Panc1 (cell line): Measurements from ENCODE around the gene CCDC54. TPM values are rescaled to one million over a fixed set of nuclear protein-coding genes. Genes with fewer than 3 reads are reported as not detected.

Experiments
- ATAC-seq: fragments of 200-7000 bp; cut with Tn5 transposase; 2 replicates; pipeline ENCODE4 v1.9.1; 2020; ENCODE audit warnings: mild to moderate bottlenecking, moderate library complexity
- BruUV-seq: library from RNA; stranded (reverse); fragments of 400-500 nt; replicated peaks from 2 replicates; lab custom pipeline; 2021; lab: Mats Ljungman, UMichigan
- CTCF ChIA-PET: fragments of 300-600 bp; sonication (Branson Sonifier 250); formaldehyde crosslinking; loops from one replicate; lab custom pipeline; 2022; ENCODE audit warnings: antibody characterized with exemption; lab: Charles Lee
- POLR2A ChIA-PET: fragments of 300-600 bp; sonication (Branson Sonifier 250); formaldehyde crosslinking; loops from one replicate; lab custom pipeline; 2022; ENCODE audit warnings: antibody characterized with exemption; lab: Charles Lee
- DNase-seq: peaks from one replicate; pipeline ENCODE4 v3.0.0-alpha.2; 2010; ENCODE audit warnings: low read depth, low spot score
- H3K27ac ChIP-seq: 2 replicates; pipeline ENCODE4 v1.5.1; 2011; ENCODE audit warnings: mild to moderate bottlenecking, low read length, inconsistent platforms
- H3K27me3 ChIP-seq: fragments of 200-500 bp; sonication (Bioruptor generic); 2 replicates; pipeline ENCODE4 v1.6.0; 2014; ENCODE audit warnings: low read length, inconsistent platforms; ENCODE audit not compliant: control insufficient read depth, insufficient read depth
- H3K36me3 ChIP-seq: fragments of 200-500 bp; sonication (Bioruptor generic); 2 replicates; pipeline ENCODE4 v1.5.1; 2014; ENCODE audit warnings: inconsistent platforms, mild to moderate bottlenecking, low read length, moderate library complexity; ENCODE audit not compliant: control insufficient read depth, insufficient read depth
- H3K4me1 ChIP-seq: 2 replicates; pipeline ENCODE4 v1.5.1; 2011; ENCODE audit warnings: inconsistent platforms, mild to moderate bottlenecking, low read length, moderate library complexity; ENCODE audit not compliant: control insufficient read depth, insufficient read depth
- H3K4me3 ChIP-seq, 2 experiments: 2 replicates each; pipeline ENCODE4 v1.5.1; 2011 to 2012; ENCODE audit warnings: low read depth in 2 of 2, low read length in 2 of 2, mild to moderate bottlenecking in 2 of 2, inconsistent platforms in 1 of 2, moderate library complexity in 1 of 2
- H3K9me3 ChIP-seq: fragments of 200-500 bp; sonication (Bioruptor generic); 2 replicates; pipeline ENCODE4 v1.5.1; 2014; ENCODE audit warnings: low read depth, mild to moderate bottlenecking, inconsistent platforms, low read length, moderate library complexity; ENCODE audit not compliant: control insufficient read depth, insufficient read depth
- CTCF ChIP-seq: fragments of 450-650 bp; IDR thresholded peaks from 2 replicates; pipeline ENCODE4 v1.5.1; 2017; ENCODE audit warnings: mild to moderate bottlenecking
- POLR2AphosphoS5 ChIP-seq: IDR thresholded peaks from 2 replicates; pipeline ENCODE4 v1.6.1; 2012; ENCODE audit warnings: mild to moderate bottlenecking, low read depth, low read length, moderate library complexity
- REST ChIP-seq, 2 experiments: IDR thresholded peaks; 2 replicates each; pipeline ENCODE4 v1.6.1; 2011 to 2012; ENCODE audit warnings: low read depth in 2 of 2, control low read depth in 1 of 2, low read length in 1 of 2, mild to moderate bottlenecking in 1 of 2, moderate library complexity in 1 of 2; ENCODE audit not compliant: insufficient read depth in 1 of 2
- SIN3A ChIP-seq: IDR thresholded peaks from 2 replicates; pipeline ENCODE4 v1.6.1; 2012; ENCODE audit warnings: low read depth, mild to moderate bottlenecking, low read length, moderate library complexity, borderline replicate concordance; ENCODE audit not compliant: insufficient read depth
- TCF7L2 ChIP-seq: IDR thresholded peaks from 2 replicates; pipeline ENCODE4 v1.6.1; 2011; ENCODE audit warnings: mild to moderate bottlenecking, low read depth, low read length, inconsistent platforms
- in situ Hi-C: cut with HindIII; loops from 2 replicates; pipeline ENCODE4 v1.10.0; 2016; ENCODE audit warnings: low sequenced_read_pairs, low pct_unique_long_range_greater_than_20kb
- intact Hi-C: fragments of 100-400 bp; cut with micrococcal nuclease; formaldehyde crosslinking; loops from one replicate; pipeline ENCODE4 v1.10.0; 2022; ENCODE audit not compliant: unreplicated experiment
- total RNA-seq: library from RNA; stranded (reverse); gene quantifications from one replicate; pipeline ENCODE4 v1.2.1, GENCODE V29; 2021; ENCODE audit not compliant: unreplicated experiment

Gene CCDC54
- total RNA-seq, 1 experiment from 2014 or later: not detected

GRCh38 chr3:107361633-107362032 is 15.6 kb upstream of the CCDC54 start:
- DNase-seq (no peak), ATAC-seq (no peak)
- no peaks in the 10 kb centered on the region for H3K36me3 ChIP-seq
- intact Hi-C loops (no loop called here), in situ Hi-C loops (no loop called here)
- H3K9me3 ChIP-seq: no peaks in the 10 kb centered on the region
- POLR2A ChIA-PET: no interaction called here
- BruUV-seq: no TSS peak
- CTCF ChIA-PET: no interaction called here
- H3K4me1 ChIP-seq: no peaks in the 10 kb centered on the region
- no peak overlapping the region for H3K27ac ChIP-seq
- TF ChIP-seq TCF7L2: no peak
- no peak for TF ChIP-seq REST (IDR thresholded peaks at IDR 0.05; ENCODE audit: insufficient read depth in 1 of 2, low read depth in 2 of 2, low read length in 1 of 2)
- no peak for TF ChIP-seq SIN3A
- TF ChIP-seq POLR2AphosphoS5: no peak
- TF ChIP-seq CTCF: no peak
- no peak overlapping the region for H3K4me3 ChIP-seq
- H3K27me3 ChIP-seq: no peaks in the 10 kb centered on the region

- intact Hi-C loops: no loop called here
- DNase-seq (no peak), ATAC-seq (no peak)
- Histone ChIP-seq H3K9me3 (no peaks in the 10 kb centered on the region), H3K27ac (no peak overlapping the region), H3K4me1 (no peaks in the 10 kb centered on the region), H3K36me3 (no peaks in the 10 kb centered on the region), H3K4me3 (no peak overlapping the region), H3K27me3 (no peaks in the 10 kb centered on the region)
- ChIA-PET CTCF (no interaction called here), POLR2A (no interaction called here)
- BruUV-seq: no TSS peak
- no peak for TF ChIP-seq TCF7L2
- no peak for TF ChIP-seq SIN3A
- TF ChIP-seq CTCF: no peak
- no peak for TF ChIP-seq POLR2AphosphoS5
- TF ChIP-seq REST (IDR thresholded peaks at IDR 0.05; ENCODE audit: insufficient read depth in 1 of 2, low read depth in 2 of 2, low read length in 1 of 2): no peak
- in situ Hi-C loops: no loop called here
Observed at GRCh38 chr3:107365051-107365450, 12.2 kb upstream of the CCDC54 start.
